RKO (cell line): ENCODE measurements around the gene ATP1A1.

ENCODE experiments used
- DNase-seq: peaks from one replicate; pipeline ENCODE4 v3.0.0-alpha.2; 2016; ENCODE audit warnings: low spot score

The ATP1A1 gene

GRCh38 chr1:116391185-116391584 is 18.1 kb downstream of the ATP1A1 start:
- DNase-seq: no peak

- no peak for DNase-seq
Observed at GRCh38 chr1:116392717-116393404, 19.8 kb downstream of the ATP1A1 start.

GRCh38 chr1:116393792-116394191 is 20.7 kb downstream of the ATP1A1 start:
- no peak for DNase-seq

- DNase-seq: no peak
Observed at GRCh38 chr1:116394270-116394669, 21.2 kb downstream of the ATP1A1 start.

- no peak for DNase-seq
Observed at GRCh38 chr1:116396769-116397168, 23.7 kb downstream of the ATP1A1 start.

GRCh38 chr1:116397728-116398127 is 24.7 kb downstream of the ATP1A1 start:
- no peak for DNase-seq

- no peak for DNase-seq
Observed at GRCh38 chr1:116400780-116401179, 27.7 kb downstream of the ATP1A1 start.

GRCh38 chr1:116401646-116402176 is 28.7 kb downstream of the ATP1A1 start:
- no peak for DNase-seq

- DNase-seq: no peak
Observed at GRCh38 chr1:116402333-116402732, 29.3 kb downstream of the ATP1A1 start.

- no peak for DNase-seq
Observed at GRCh38 chr1:116403496-116404136, 30.6 kb downstream of the ATP1A1 start.

- DNase-seq: no peak
Observed at GRCh38 chr1:116404699-116405098, 31.7 kb downstream of the ATP1A1 start.

GRCh38 chr1:116405241-116406135 is 32.4 kb downstream of the ATP1A1 start:
- no peak for DNase-seq

GRCh38 chr1:116407033-116407432 is 34.0 kb downstream of the ATP1A1 start:
- no peak for DNase-seq

GRCh38 chr1:116408193-116408592 is 35.1 kb downstream of the ATP1A1 start:
- DNase-seq: no peak

GRCh38 chr1:116408803-116409720 is 36.0 kb downstream of the ATP1A1 start:
- no peak for DNase-seq

GRCh38 chr1:116409751-116410191 is 36.7 kb downstream of the ATP1A1 start:
- DNase-seq: no peak

GRCh38 chr1:116411784-116412479 is 38.9 kb downstream of the ATP1A1 start:
- DNase-seq: no peak

- no peak for DNase-seq
Observed at GRCh38 chr1:116412480-116412798, 39.4 kb downstream of the ATP1A1 start.

GRCh38 chr1:116412898-116413297 is 39.9 kb downstream of the ATP1A1 start:
- DNase-seq: no peak

GRCh38 chr1:116413414-116413813 is 40.4 kb downstream of the ATP1A1 start:
- DNase-seq: no peak

GRCh38 chr1:116414364-116414763 is 41.3 kb downstream of the ATP1A1 start:
- DNase-seq: no peak
